GM23338 (cell line): ENCODE measurements around the gene EVI5. TPM values are rescaled to one million over a fixed set of nuclear protein-coding genes. Genes with fewer than 3 reads are reported as not detected.

ENCODE experiments used
- ATAC-seq: fragments of 200-7000 bp; cut with Tn5 transposase; 3 replicates; pipeline ENCODE4 v1.9.1; 2020
- DNase-seq: peaks from one replicate; pipeline ENCODE4 v3.0.0-alpha.2; 2015; ENCODE audit warnings: low spot score
- H2AFZ ChIP-seq: fragments of 200-600 bp; sonication (generic); 2 replicates; pipeline ENCODE4 v1.8.0; 2016; ENCODE audit warnings: antibody characterized with exemption, mild to moderate bottlenecking, moderate library complexity
- H3F3A ChIP-seq: fragments of 200-600 bp; sonication (generic); replicated peaks from 2 replicates; pipeline ENCODE4 v1.8.0; 2017; ENCODE audit warnings: antibody characterized with exemption, mixed run types, low read depth
- H3K27ac ChIP-seq: fragments of 200-600 bp; sonication (generic); 2 replicates; pipeline ENCODE4 v1.6.1; 2016; ENCODE audit warnings: low read depth
- H3K27me3 ChIP-seq: fragments of 200-600 bp; sonication (generic); 2 replicates; pipeline ENCODE4 v1.8.0; 2016; ENCODE audit warnings: mild to moderate bottlenecking, mixed run types, moderate library complexity; ENCODE audit not compliant: insufficient read depth
- H3K36me3 ChIP-seq: fragments of 200-600 bp; sonication (generic); 2 replicates; pipeline ENCODE4 v1.8.0; 2016; ENCODE audit warnings: mild to moderate bottlenecking; ENCODE audit not compliant: insufficient read depth
- H3K4me1 ChIP-seq: fragments of 200-600 bp; sonication (generic); 2 replicates; pipeline ENCODE4 v1.8.0; 2016; ENCODE audit warnings: mild to moderate bottlenecking, moderate library complexity; ENCODE audit not compliant: insufficient read depth
- H3K4me2 ChIP-seq: fragments of 200-600 bp; sonication (generic); 2 replicates; pipeline ENCODE4 v1.7.1; 2017; ENCODE audit warnings: mixed run types
- H3K4me3 ChIP-seq: fragments of 200-600 bp; sonication (generic); 2 replicates; pipeline ENCODE4 v1.6.1; 2016; ENCODE audit warnings: mixed run types
- H3K79me2 ChIP-seq: fragments of 200-600 bp; sonication (generic); replicated peaks from 2 replicates; pipeline ENCODE4 v1.8.0; 2017; ENCODE audit warnings: mild to moderate bottlenecking; ENCODE audit not compliant: insufficient read depth
- H3K9me2 ChIP-seq: fragments of 200-600 bp; sonication (generic); 2 replicates; pipeline ENCODE4 v1.8.0; 2017; ENCODE audit not compliant: insufficient read depth
- H4K20me1 ChIP-seq: fragments of 200-600 bp; sonication (generic); replicated peaks from 2 replicates; pipeline ENCODE4 v1.8.0; 2017; ENCODE audit warnings: mild to moderate bottlenecking; ENCODE audit not compliant: insufficient read depth
- H3K27ac Mint-ChIP-seq: 2 replicates; pipeline ENCODE4 v1.8.0; 2020; ENCODE audit warnings: inconsistent platforms, mild to moderate bottlenecking, moderate library complexity, mixed read lengths
- H3K27me3 Mint-ChIP-seq: 3 replicates; pipeline ENCODE4 v1.8.0; 2022; ENCODE audit warnings: low read depth, mild to moderate bottlenecking, moderate library complexity, mixed read lengths, inconsistent platforms; ENCODE audit not compliant: insufficient read depth, poor library complexity
- H3K36me3 Mint-ChIP-seq: 3 replicates; pipeline ENCODE4 v1.8.0; 2021; ENCODE audit warnings: low read depth, mild to moderate bottlenecking, inconsistent platforms, moderate library complexity, mixed read lengths
- H3K4me1 Mint-ChIP-seq: 3 replicates; pipeline ENCODE4 v1.8.0; 2020; ENCODE audit warnings: mild to moderate bottlenecking, inconsistent platforms, mixed read lengths
- H3K4me3 Mint-ChIP-seq: 3 replicates; pipeline ENCODE4 v1.8.0; 2021; ENCODE audit warnings: moderate library complexity, mild to moderate bottlenecking, inconsistent platforms, mixed read lengths
- H3K9me3 Mint-ChIP-seq: 3 replicates; pipeline ENCODE4 v1.8.0; 2020; ENCODE audit warnings: moderate library complexity, mild to moderate bottlenecking, inconsistent platforms, mixed read lengths
- CREB1 ChIP-seq: fragments of 250-450 bp; sonication (Bioruptor Pico); IDR thresholded peaks from 2 replicates; pipeline ENCODE4 v1.5.0; 2020; ENCODE audit warnings: low read depth, mild to moderate bottlenecking, moderate library complexity
- EZH2 ChIP-seq: fragments of 200-600 bp; sonication (generic); IDR thresholded peaks from one replicate; pipeline ENCODE4 v1.8.0; 2017; ENCODE audit warnings: antibody characterized with exemption, mild to moderate bottlenecking, low read depth; ENCODE audit not compliant: unreplicated experiment
- EZH2phosphoT487 ChIP-seq: fragments of 200-600 bp; sonication (generic); IDR thresholded peaks from one replicate; pipeline ENCODE4 v1.8.1; 2018; ENCODE audit warnings: antibody characterized with exemption; ENCODE audit not compliant: unreplicated experiment
- JUNB ChIP-seq: IDR thresholded peaks from one replicate; pipeline ENCODE4 v1.6.1; 2016; ENCODE audit warnings: antibody characterized with exemption; ENCODE audit not compliant: unreplicated experiment
- NANOG ChIP-seq: IDR thresholded peaks from 2 replicates; pipeline ENCODE4 v1.6.1; 2016; ENCODE audit warnings: antibody characterized with exemption, borderline replicate concordance
- POLR2AphosphoS5 ChIP-seq: IDR thresholded peaks from 2 replicates; pipeline ENCODE4 v1.6.1; 2016; ENCODE audit warnings: antibody characterized with exemption, low read depth
- STAT1 ChIP-seq: IDR thresholded peaks from one replicate; pipeline ENCODE4 v1.6.1; 2016; ENCODE audit warnings: antibody characterized with exemption; ENCODE audit not compliant: unreplicated experiment
- ZNF114 ChIP-seq: fragments of 250-450 bp; sonication (Bioruptor Pico); IDR thresholded peaks from 2 replicates; pipeline ENCODE4 v1.5.0; 2020; ENCODE audit warnings: mild to moderate bottlenecking, moderate library complexity
- ZNF331 ChIP-seq: fragments of 250-450 bp; sonication (Bioruptor Pico); IDR thresholded peaks from 2 replicates; pipeline ENCODE4 v1.5.0; 2020; ENCODE audit warnings: low read depth, mild to moderate bottlenecking, moderate library complexity
- polyA plus RNA-seq: library from polyadenylated mRNA; unstranded; fragments of >200 nt; fragmentation: Nextera tagmentation; extraction: Ambion mirVana; gene quantifications from 2 replicates; pipeline ENCODE4 v1.2.1, GENCODE V29; 2016
- total RNA-seq: library from RNA; depleted of rRNA; stranded (reverse); fragments of >200 nt; shearing (Covaris generic); gene quantifications from 2 replicates; pipeline ENCODE4 v1.2.3, GENCODE V29; 2014
- TF ChIP-seq, protein P1 (sequence below): fragments of 250-450 bp; sonication (Bioruptor Pico); IDR thresholded peaks from 2 replicates; pipeline ENCODE4 v1.5.0; 2020; ENCODE audit warnings: mild to moderate bottlenecking, moderate library complexity
- TF ChIP-seq, protein P2 (sequence below), 2 experiments: fragments of 200-600 bp in 1 of 2; sonication (generic) in 1 of 2; conservative IDR thresholded peaks; 2 replicates each; pipeline versions ENCODE4 v1.5.1 to v1.6.1; 2016 to 2017; ENCODE audit warnings: antibody characterized with exemption in 2 of 2, low read depth in 2 of 2, mild to moderate bottlenecking in 2 of 2, moderate library complexity in 1 of 2
- TF ChIP-seq, protein P3 (sequence below): IDR thresholded peaks from 2 replicates; pipeline ENCODE4 v1.6.1; 2016; ENCODE audit warnings: antibody characterized with exemption

Gene EVI5
- total and polyA plus RNA-seq, 2 experiments from 2014 or later = 15.6 to 24.8 TPM

DNA sequence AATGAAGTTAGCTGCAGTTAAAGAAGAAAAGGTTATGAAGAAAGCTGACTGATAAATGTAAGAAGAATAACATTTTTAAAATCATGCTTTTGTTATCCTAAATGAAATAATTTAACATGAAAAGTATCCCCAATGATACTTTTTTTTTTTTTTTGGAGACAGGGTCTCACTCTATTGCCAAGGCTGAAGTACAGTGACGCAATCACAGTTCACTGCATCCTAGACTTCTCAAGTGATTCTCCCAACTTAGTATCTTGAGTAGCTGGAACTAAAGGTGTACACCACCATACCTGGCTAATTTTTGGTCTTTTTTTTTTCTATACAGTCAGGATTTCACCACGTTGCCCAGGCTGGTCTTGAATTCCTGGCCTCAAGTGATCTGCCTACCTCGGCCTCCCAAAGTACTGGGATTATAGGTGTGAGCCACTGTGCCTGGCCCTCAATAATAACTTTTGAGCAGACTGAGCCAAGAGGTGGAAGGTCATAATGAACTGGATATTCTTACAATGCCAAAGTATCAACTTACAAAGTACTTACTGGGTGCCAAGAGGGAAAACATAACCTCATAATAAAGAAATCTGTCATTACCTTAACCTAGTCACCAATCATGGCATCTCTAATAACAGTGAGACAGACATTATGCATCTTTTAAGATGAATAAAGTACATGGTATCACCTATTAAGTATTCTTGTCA, 94.5 kb downstream of the EVI5 start (continued):
- TF ChIP-seq, protein P1, sequence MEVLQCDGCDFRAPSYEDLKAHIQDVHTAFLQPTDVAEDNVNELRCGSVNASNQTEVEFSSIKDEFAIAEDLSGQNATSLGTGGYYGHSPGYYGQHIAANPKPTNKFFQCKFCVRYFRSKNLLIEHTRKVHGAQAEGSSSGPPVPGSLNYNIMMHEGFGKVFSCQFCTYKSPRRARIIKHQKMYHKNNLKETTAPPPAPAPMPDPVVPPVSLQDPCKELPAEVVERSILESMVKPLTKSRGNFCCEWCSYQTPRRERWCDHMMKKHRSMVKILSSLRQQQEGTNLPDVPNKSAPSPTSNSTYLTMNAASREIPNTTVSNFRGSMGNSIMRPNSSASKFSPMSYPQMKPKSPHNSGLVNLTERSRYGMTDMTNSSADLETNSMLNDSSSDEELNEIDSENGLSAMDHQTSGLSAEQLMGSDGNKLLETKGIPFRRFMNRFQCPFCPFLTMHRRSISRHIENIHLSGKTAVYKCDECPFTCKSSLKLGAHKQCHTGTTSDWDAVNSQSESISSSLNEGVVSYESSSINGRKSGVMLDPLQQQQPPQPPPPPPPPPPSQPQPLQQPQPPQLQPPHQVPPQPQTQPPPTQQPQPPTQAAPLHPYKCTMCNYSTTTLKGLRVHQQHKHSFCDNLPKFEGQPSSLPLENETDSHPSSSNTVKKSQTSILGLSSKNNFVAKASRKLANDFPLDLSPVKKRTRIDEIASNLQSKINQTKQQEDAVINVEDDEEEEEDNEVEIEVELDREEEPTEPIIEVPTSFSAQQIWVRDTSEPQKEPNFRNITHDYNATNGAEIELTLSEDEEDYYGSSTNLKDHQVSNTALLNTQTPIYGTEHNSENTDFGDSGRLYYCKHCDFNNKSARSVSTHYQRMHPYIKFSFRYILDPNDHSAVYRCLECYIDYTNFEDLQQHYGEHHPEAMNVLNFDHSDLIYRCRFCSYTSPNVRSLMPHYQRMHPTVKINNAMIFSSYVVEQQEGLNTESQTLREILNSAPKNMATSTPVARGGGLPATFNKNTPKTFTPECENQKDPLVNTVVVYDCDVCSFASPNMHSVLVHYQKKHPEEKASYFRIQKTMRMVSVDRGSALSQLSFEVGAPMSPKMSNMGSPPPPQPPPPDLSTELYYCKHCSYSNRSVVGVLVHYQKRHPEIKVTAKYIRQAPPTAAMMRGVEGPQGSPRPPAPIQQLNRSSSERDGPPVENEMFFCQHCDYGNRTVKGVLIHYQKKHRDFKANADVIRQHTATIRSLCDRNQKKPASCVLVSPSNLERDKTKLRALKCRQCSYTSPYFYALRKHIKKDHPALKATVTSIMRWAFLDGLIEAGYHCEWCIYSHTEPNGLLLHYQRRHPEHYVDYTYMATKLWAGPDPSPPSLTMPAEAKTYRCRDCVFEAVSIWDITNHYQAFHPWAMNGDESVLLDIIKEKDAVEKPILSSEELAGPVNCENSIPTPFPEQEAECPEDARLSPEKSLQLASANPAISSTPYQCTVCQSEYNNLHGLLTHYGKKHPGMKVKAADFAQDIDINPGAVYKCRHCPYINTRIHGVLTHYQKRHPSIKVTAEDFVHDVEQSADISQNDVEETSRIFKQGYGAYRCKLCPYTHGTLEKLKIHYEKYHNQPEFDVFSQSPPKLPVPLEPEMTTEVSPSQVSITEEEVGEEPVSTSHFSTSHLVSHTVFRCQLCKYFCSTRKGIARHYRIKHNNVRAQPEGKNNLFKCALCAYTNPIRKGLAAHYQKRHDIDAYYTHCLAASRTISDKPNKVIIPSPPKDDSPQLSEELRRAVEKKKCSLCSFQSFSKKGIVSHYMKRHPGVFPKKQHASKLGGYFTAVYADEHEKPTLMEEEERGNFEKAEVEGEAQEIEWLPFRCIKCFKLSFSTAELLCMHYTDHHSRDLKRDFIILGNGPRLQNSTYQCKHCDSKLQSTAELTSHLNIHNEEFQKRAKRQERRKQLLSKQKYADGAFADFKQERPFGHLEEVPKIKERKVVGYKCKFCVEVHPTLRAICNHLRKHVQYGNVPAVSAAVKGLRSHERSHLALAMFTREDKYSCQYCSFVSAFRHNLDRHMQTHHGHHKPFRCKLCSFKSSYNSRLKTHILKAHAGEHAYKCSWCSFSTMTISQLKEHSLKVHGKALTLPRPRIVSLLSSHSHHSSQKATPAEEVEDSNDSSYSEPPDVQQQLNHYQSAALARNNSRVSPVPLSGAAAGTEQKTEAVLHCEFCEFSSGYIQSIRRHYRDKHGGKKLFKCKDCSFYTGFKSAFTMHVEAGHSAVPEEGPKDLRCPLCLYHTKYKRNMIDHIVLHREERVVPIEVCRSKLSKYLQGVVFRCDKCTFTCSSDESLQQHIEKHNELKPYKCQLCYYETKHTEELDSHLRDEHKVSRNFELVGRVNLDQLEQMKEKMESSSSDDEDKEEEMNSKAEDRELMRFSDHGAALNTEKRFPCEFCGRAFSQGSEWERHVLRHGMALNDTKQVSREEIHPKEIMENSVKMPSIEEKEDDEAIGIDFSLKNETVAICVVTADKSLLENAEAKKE (CRISPR knock-in tag) = no peak
- TF ChIP-seq, protein P2, sequence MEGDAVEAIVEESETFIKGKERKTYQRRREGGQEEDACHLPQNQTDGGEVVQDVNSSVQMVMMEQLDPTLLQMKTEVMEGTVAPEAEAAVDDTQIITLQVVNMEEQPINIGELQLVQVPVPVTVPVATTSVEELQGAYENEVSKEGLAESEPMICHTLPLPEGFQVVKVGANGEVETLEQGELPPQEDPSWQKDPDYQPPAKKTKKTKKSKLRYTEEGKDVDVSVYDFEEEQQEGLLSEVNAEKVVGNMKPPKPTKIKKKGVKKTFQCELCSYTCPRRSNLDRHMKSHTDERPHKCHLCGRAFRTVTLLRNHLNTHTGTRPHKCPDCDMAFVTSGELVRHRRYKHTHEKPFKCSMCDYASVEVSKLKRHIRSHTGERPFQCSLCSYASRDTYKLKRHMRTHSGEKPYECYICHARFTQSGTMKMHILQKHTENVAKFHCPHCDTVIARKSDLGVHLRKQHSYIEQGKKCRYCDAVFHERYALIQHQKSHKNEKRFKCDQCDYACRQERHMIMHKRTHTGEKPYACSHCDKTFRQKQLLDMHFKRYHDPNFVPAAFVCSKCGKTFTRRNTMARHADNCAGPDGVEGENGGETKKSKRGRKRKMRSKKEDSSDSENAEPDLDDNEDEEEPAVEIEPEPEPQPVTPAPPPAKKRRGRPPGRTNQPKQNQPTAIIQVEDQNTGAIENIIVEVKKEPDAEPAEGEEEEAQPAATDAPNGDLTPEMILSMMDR (conservative IDR thresholded peaks at IDR 0.05; ENCODE audit: low read depth in 2 of 2) = no peak
- TF ChIP-seq JUNB (no peak), NANOG (no peak), EZH2phosphoT487 (no peak), EZH2 (no peak)

DNA sequence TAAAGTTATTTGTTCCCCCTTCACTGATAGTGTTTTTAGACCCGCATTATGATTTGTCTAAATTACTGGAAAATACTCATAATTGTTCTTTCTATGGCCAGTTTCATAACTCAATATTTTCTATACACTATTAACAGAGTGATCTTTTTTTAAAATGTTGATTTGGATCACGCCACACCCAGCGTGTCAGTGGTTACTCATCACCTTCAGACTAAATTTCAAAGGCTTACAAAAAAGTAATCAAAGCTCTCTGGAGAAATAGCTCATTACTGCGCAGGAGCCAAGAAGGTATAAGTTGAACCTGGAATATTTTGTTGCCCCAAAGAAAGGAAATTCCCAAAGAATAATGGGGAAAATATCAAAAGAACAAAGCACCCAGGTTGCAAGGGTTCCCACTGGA, 104.9 kb downstream of the EVI5 start:
- Histone ChIP-seq H3K4me1 (no peaks in the 10 kb centered on the region), H4K20me1 (no peaks in the 10 kb centered on the region), H3F3A (no peaks in the 10 kb centered on the region), H3K9me2 (0 out of 2 replicates have a peak, but pooled peaks cover 9% of the 10 kb centered on the region), H3K27me3 (no peaks in the 10 kb centered on the region), H3K27ac (no peak overlapping the region), H2AFZ (no peak overlapping the region), H3K4me2 (no peak overlapping the region), H3K79me2 (no peaks in the 10 kb centered on the region), H3K36me3 (no peaks in the 10 kb centered on the region), H3K4me3 (no peak overlapping the region)
- no peak overlapping the region for H3K27ac Mint-ChIP-seq
- H3K27me3 Mint-ChIP-seq = no peaks in the 10 kb centered on the region
- DNase-seq = no peak
- peaks cover 29% of the 10 kb centered on the region for H3K36me3 Mint-ChIP-seq
- no peaks in the 10 kb centered on the region; the same call in 2 of the 3 replicates for H3K9me3 Mint-ChIP-seq
- no peak overlapping the region for H3K4me3 Mint-ChIP-seq
- no peak for ATAC-seq
- no peaks in the 10 kb centered on the region for H3K4me1 Mint-ChIP-seq
- TF ChIP-seq CREB1 (CRISPR knock-in tag) (no peak), JUNB (no peak), EZH2 (no peak), EZH2phosphoT487 (no peak), ZNF331 (CRISPR knock-in tag) (no peak), POLR2AphosphoS5 (no peak), ZNF114 (CRISPR knock-in tag) (no peak), STAT1 (no peak), NANOG (no peak)
- TF ChIP-seq, protein P2 (conservative IDR thresholded peaks at IDR 0.05; ENCODE audit: low read depth in 2 of 2) = no peak
- TF ChIP-seq, protein P3, sequence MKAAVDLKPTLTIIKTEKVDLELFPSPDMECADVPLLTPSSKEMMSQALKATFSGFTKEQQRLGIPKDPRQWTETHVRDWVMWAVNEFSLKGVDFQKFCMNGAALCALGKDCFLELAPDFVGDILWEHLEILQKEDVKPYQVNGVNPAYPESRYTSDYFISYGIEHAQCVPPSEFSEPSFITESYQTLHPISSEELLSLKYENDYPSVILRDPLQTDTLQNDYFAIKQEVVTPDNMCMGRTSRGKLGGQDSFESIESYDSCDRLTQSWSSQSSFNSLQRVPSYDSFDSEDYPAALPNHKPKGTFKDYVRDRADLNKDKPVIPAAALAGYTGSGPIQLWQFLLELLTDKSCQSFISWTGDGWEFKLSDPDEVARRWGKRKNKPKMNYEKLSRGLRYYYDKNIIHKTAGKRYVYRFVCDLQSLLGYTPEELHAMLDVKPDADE = no peak
